ENCODE measurements around the gene ROS1.
"Not testable (repeated sequence)": the region's sequence is repeated elsewhere in the genome, so short reads cannot be mapped to it uniquely, and the experiment has no call there.

ROS1 gene

DNA sequence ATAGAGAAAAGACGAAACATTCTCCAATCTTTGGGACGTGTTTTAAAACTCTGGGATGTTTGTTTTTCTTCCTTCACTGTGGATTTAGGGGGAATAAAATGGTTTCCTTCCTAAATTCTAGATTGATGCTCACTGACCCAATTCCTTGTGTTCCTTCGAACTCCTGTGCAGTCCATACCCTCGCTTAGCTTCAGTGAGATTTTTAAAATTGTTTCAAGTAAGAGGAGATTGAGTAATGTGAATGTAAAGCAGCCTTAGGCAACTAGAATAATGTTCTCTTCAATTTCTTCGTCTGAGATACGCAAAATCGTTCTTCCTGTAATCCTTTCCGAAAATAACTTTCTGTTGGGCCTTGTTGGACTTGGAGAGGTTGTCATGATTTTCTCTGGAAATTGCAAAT is 162.9 kb downstream of the ROS1 start:
- Histone ChIP-seq H3K4me3 (no peak overlapping the region), H3K36me3 (no peaks in the 10 kb centered on the region), H3K4me1 (no peaks in the 10 kb centered on the region), H3K27ac (no peak overlapping the region), H4K20me1 (no peaks in the 10 kb centered on the region), H3K9ac (no peak overlapping the region), H3K27me3 (peaks cover 13% of the 10 kb centered on the region; the same call in 1 of the 2 replicates), H3K4me2 (no peak overlapping the region), H3K9me3 (peaks cover 21% of the 10 kb centered on the region)
- TF ChIP-seq Cebpa-rat (IDR thresholded peaks at IDR 0.05) = no peak

GRCh38 chr6:117253785-117254184 is 172.0 kb downstream of the ROS1 start:
- Histone ChIP-seq H3K4me1 (no peaks in the 10 kb centered on the region), H3K4me2 (no peak overlapping the region), H3K9me3 (no peaks in the 10 kb centered on the region), H3K4me3 (no peak overlapping the region), H3K27me3 (no peaks in the 10 kb centered on the region), H4K20me1 (no peaks in the 10 kb centered on the region), H3K9ac (no peak overlapping the region), H3K36me3 (no peaks in the 10 kb centered on the region), H3K27ac (no peak overlapping the region)
- no peak for TF ChIP-seq Cebpa-rat (IDR thresholded peaks at IDR 0.05)

DNA sequence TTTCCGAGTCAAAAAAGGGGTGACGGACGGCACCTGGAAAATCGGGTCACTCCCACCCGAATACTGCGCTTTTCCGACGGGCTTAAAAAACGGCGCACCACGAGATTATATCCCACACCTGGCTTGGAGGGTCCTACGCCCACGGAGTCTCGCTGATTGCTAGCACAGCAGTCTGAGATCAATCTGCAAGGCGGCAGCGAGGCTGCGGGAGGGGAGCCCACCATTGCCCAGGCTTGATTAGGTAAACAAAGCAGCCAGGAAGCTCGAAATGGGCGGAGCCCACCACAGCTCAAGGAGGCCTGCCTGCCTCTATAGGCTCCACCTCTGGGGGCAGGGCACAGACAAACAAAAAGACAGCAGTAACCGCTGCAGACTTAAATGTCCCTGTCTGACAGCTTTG is 180.8 kb downstream of the ROS1 start:
- H3K4me2 ChIP-seq, H3K4me3 ChIP-seq, H3K27ac ChIP-seq, H3K27me3 ChIP-seq, H3K9me3 ChIP-seq, H3K9ac ChIP-seq, H3K4me1 ChIP-seq, H3K36me3 ChIP-seq, H4K20me1 ChIP-seq: not testable (repeated sequence)

DNA sequence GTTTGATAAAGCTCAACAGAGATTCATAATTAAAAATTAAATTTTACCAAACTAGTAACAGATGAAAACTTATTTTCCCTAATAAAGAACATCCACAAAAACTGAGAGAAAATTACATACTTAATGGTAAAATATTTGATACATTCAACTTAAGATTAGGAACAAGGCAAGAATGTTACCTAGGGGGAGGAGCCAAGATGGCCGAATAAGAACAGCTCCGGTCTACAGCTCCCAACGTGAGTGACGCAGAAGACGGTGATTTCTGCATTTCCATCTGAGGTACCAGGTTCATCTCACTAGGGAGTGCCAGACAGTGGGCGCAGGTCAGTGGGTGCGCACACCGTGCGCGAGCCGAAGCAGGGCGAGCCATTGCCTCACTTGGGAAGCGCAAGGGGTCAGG is 181.2 kb downstream of the ROS1 start:
- not testable (repeated sequence) for H3K9ac ChIP-seq, H3K4me3 ChIP-seq, H3K27me3 ChIP-seq, H3K4me2 ChIP-seq, H3K9me3 ChIP-seq, H3K4me1 ChIP-seq, H3K36me3 ChIP-seq, H4K20me1 ChIP-seq, H3K27ac ChIP-seq
